Stimulated activated naive CD8-positive, alpha-beta T cell treated with anti-CD3 and anti-CD28 coated beads, Interleukin-15, Interleukin-2, amounts not matched to agents 100 ng/mL and 50 ng/mL, for 24 hours (primary cell): ENCODE results near the gene PARK7.
"Not testable (repeated sequence)": the region's sequence is repeated elsewhere in the genome, so short reads cannot be mapped to it uniquely, and the experiment has no call there.

Experiments used
- H3K27ac Mint-ChIP-seq: one replicate; pipeline ENCODE4 v1.8.0; 2021; ENCODE audit warnings: mild to moderate bottlenecking, mixed read lengths
- H3K27me3 Mint-ChIP-seq: one replicate; pipeline ENCODE4 v1.8.0; 2021; ENCODE audit warnings: mixed read lengths
- H3K36me3 Mint-ChIP-seq: one replicate; pipeline ENCODE4 v1.8.0; 2021; ENCODE audit warnings: low read depth, mixed read lengths
- H3K4me1 Mint-ChIP-seq: one replicate; pipeline ENCODE4 v1.8.0; 2021; ENCODE audit warnings: low read depth, mixed read lengths
- H3K4me3 Mint-ChIP-seq: one replicate; pipeline ENCODE4 v1.8.0; 2021; ENCODE audit warnings: mild to moderate bottlenecking, mixed read lengths
- H3K9me3 Mint-ChIP-seq: one replicate; pipeline ENCODE4 v1.8.0; 2021; ENCODE audit warnings: mixed read lengths

PARK7 gene

GRCh38 chr1:7932524-7933138, 28.9 kb upstream of the PARK7 start:
- H3K4me3 Mint-ChIP-seq = peak overlapping the region; percentile 76
- peak overlapping the region; percentile 98 for H3K27ac Mint-ChIP-seq
- H3K36me3 Mint-ChIP-seq = peaks cover 98% of the 10 kb centered on the region
- H3K4me1 Mint-ChIP-seq = peaks cover 95% of the 10 kb centered on the region
- no peaks in the 10 kb centered on the region for H3K27me3 Mint-ChIP-seq
- no peaks in the 10 kb centered on the region for H3K9me3 Mint-ChIP-seq

GRCh38 chr1:7938070-7938469, 23.4 kb upstream of the PARK7 start:
- peaks cover 76% of the 10 kb centered on the region for H3K4me1 Mint-ChIP-seq
- H3K9me3 Mint-ChIP-seq = no peaks in the 10 kb centered on the region
- H3K36me3 Mint-ChIP-seq = peaks cover 80% of the 10 kb centered on the region
- peak overlapping the region; percentile 100 for H3K27ac Mint-ChIP-seq
- H3K27me3 Mint-ChIP-seq = no peaks in the 10 kb centered on the region
- peak overlapping the region; percentile 94 for H3K4me3 Mint-ChIP-seq

- peaks cover 68% of the 10 kb centered on the region for H3K4me1 Mint-ChIP-seq
- no peaks in the 10 kb centered on the region for H3K27me3 Mint-ChIP-seq
- H3K36me3 Mint-ChIP-seq = peaks cover 60% of the 10 kb centered on the region
- H3K9me3 Mint-ChIP-seq = no peaks in the 10 kb centered on the region
- H3K27ac Mint-ChIP-seq = peak overlapping the region; percentile 100
- H3K4me3 Mint-ChIP-seq = peak overlapping the region; percentile 94
Observed at GRCh38 chr1:7940034-7940433, 21.5 kb upstream of the PARK7 start.

- peaks cover 51% of the 10 kb centered on the region for H3K36me3 Mint-ChIP-seq
- H3K4me1 Mint-ChIP-seq = peaks cover 63% of the 10 kb centered on the region
- H3K27ac Mint-ChIP-seq = peak within 1 kb of the TSS; percentile 100
Observed at GRCh38 chr1:7940745-7941436, 20.6 kb upstream of the PARK7 start, which contains the start of gene TNFRSF9. Gene TNFRSF9, minus strand, starts transcription at chr1:7940839. Its CDS starts 845 bp downstream, at chr1:7939994.

GRCh38 chr1:7941437-7941793, 20.1 kb upstream of the PARK7 start:
- peaks cover 58% of the 10 kb centered on the region for H3K4me1 Mint-ChIP-seq
- no peaks in the 10 kb centered on the region for H3K9me3 Mint-ChIP-seq
- H3K27me3 Mint-ChIP-seq = no peaks in the 10 kb centered on the region
- peak overlapping the region; percentile 94 for H3K4me3 Mint-ChIP-seq
- peaks cover 46% of the 10 kb centered on the region for H3K36me3 Mint-ChIP-seq
- peak overlapping the region; percentile 100 for H3K27ac Mint-ChIP-seq

More at GRCh38 chr1:7940745-7941436, 20.6 kb upstream of the PARK7 start, which contains the start of gene TNFRSF9:
- peak within 1 kb of the TSS; percentile 94 for H3K4me3 Mint-ChIP-seq
- no peaks in the 10 kb centered on the region for H3K27me3 Mint-ChIP-seq
- H3K9me3 Mint-ChIP-seq = no peaks in the 10 kb centered on the region

GRCh38 chr1:7942214-7942921, 19.1 kb upstream of the PARK7 start:
- Mint-ChIP-seq H3K27me3 (no peaks in the 10 kb centered on the region), H3K9me3 (no peaks in the 10 kb centered on the region), H3K36me3 (peaks cover 37% of the 10 kb centered on the region), H3K27ac (peak overlapping the region; percentile 100), H3K4me3 (peak overlapping the region; percentile 94), H3K4me1 (peaks cover 51% of the 10 kb centered on the region)

- Mint-ChIP-seq H3K36me3 (peaks cover 28% of the 10 kb centered on the region), H3K4me3 (peak overlapping the region; percentile 73), H3K27me3 (no peaks in the 10 kb centered on the region), H3K27ac (peak overlapping the region; percentile 88), H3K9me3 (no peaks in the 10 kb centered on the region), H3K4me1 (peaks cover 51% of the 10 kb centered on the region)
Observed at GRCh38 chr1:7943251-7943650, 18.3 kb upstream of the PARK7 start.

GRCh38 chr1:7948960-7949359, 12.6 kb upstream of the PARK7 start:
- Mint-ChIP-seq H3K4me1 (peaks cover 57% of the 10 kb centered on the region), H3K36me3 (no peaks in the 10 kb centered on the region), H3K4me3 (peak overlapping the region; percentile 66), H3K27ac (peak overlapping the region; percentile 96), H3K9me3 (no peaks in the 10 kb centered on the region), H3K27me3 (no peaks in the 10 kb centered on the region)

GRCh38 chr1:7952791-7953190, 8.7 kb upstream of the PARK7 start:
- not testable (repeated sequence) for H3K9me3 Mint-ChIP-seq, H3K4me3 Mint-ChIP-seq, H3K36me3 Mint-ChIP-seq, H3K27ac Mint-ChIP-seq, H3K27me3 Mint-ChIP-seq
- peaks cover 80% of the 10 kb centered on the region for H3K4me1 Mint-ChIP-seq

- Mint-ChIP-seq H3K4me3 (peak overlapping the region; percentile 85), H3K27ac (peak overlapping the region; percentile 91), H3K27me3 (no peaks in the 10 kb centered on the region), H3K9me3 (no peaks in the 10 kb centered on the region), H3K4me1 (peaks cover 70% of the 10 kb centered on the region), H3K36me3 (peaks cover 2% of the 10 kb centered on the region)
Observed at GRCh38 chr1:7953850-7954609, 7.5 kb upstream of the PARK7 start.

GRCh38 chr1:7954683-7955082, 6.8 kb upstream of the PARK7 start:
- H3K27me3 Mint-ChIP-seq = no peaks in the 10 kb centered on the region
- H3K4me3 Mint-ChIP-seq = peak overlapping the region; percentile 85
- peaks cover 70% of the 10 kb centered on the region for H3K4me1 Mint-ChIP-seq
- peaks cover 6% of the 10 kb centered on the region for H3K36me3 Mint-ChIP-seq
- H3K9me3 Mint-ChIP-seq = no peaks in the 10 kb centered on the region
- peak overlapping the region; percentile 91 for H3K27ac Mint-ChIP-seq

- no peaks in the 10 kb centered on the region for H3K9me3 Mint-ChIP-seq
- H3K27me3 Mint-ChIP-seq = no peaks in the 10 kb centered on the region
- peaks cover 12% of the 10 kb centered on the region for H3K36me3 Mint-ChIP-seq
- H3K4me1 Mint-ChIP-seq = peaks cover 72% of the 10 kb centered on the region
- H3K27ac Mint-ChIP-seq = peak overlapping the region; percentile 91
- peak overlapping the region; percentile 56 for H3K4me3 Mint-ChIP-seq
Observed at GRCh38 chr1:7956218-7957032, 5.1 kb upstream of the PARK7 start.

GRCh38 chr1:7960165-7960564, 1.3 kb upstream of the PARK7 start:
- H3K36me3 Mint-ChIP-seq = peaks cover 48% of the 10 kb centered on the region
- no peaks in the 10 kb centered on the region for H3K9me3 Mint-ChIP-seq
- H3K27ac Mint-ChIP-seq = peak overlapping the region; percentile 97
- H3K4me3 Mint-ChIP-seq = peak overlapping the region; percentile 99
- no peaks in the 10 kb centered on the region for H3K27me3 Mint-ChIP-seq
- peaks cover 79% of the 10 kb centered on the region for H3K4me1 Mint-ChIP-seq

- Mint-ChIP-seq H3K4me3 (peak overlapping the region; percentile 99), H3K27ac (peak overlapping the region; percentile 97), H3K4me1 (peaks cover 79% of the 10 kb centered on the region), H3K27me3 (no peaks in the 10 kb centered on the region), H3K9me3 (no peaks in the 10 kb centered on the region), H3K36me3 (peaks cover 54% of the 10 kb centered on the region)
Observed at GRCh38 chr1:7960867-7961215, 670 bp upstream of the PARK7 start.
